Hematopoietic multipotent progenitor cell treated with erythropoietin and hydrocortisone succinate and interleukin-3 and kit ligand, for 15 days (in vitro differentiated cells): Measurements from ENCODE around the gene MTHFD2.
"Not testable (repeated sequence)": the region's sequence is repeated elsewhere in the genome, so short reads cannot be mapped to it uniquely, and the experiment has no call there.

Experiments used
- DNase-seq: peaks from one replicate; pipeline ENCODE4 v3.0.0-alpha.2; 2015; ENCODE audit warnings: low spot score

MTHFD2 gene

GRCh38 chr2:74198023-74198460, 373 bp upstream of the MTHFD2 start:
- no peak for DNase-seq

- no peak for DNase-seq
These were observed 873 bp downstream of the MTHFD2 start for GRCh38 chr2:74199275-74199701.

GRCh38 chr2:74199871-74200305, 1.5 kb downstream of the MTHFD2 start:
- no peak for DNase-seq

GRCh38 chr2:74201196-74201595, 2.8 kb downstream of the MTHFD2 start:
- no peak for DNase-seq

- DNase-seq: no peak
These were observed 3.2 kb downstream of the MTHFD2 start for GRCh38 chr2:74201596-74201995.

- DNase-seq: no peak
These were observed 6.0 kb downstream of the MTHFD2 start for GRCh38 chr2:74204436-74204835.

- DNase-seq: no peak
These were observed 6.7 kb downstream of the MTHFD2 start for GRCh38 chr2:74205113-74205512.

- DNase-seq: no peak
These were observed 7.2 kb downstream of the MTHFD2 start for GRCh38 chr2:74205596-74205995.

- DNase-seq: peak; percentile 50
These were observed 7.8 kb downstream of the MTHFD2 start for GRCh38 chr2:74206180-74206688.

GRCh38 chr2:74212702-74213410, 14.4 kb downstream of the MTHFD2 start:
- DNase-seq: no peak

- not testable (repeated sequence) for DNase-seq
These were observed 17.4 kb downstream of the MTHFD2 start for GRCh38 chr2:74215771-74216170.

GRCh38 chr2:74216642-74217041, 18.2 kb downstream of the MTHFD2 start:
- DNase-seq: no peak

- no peak for DNase-seq
These were observed 21.6 kb downstream of the MTHFD2 start for GRCh38 chr2:74219846-74220486.

- DNase-seq: no peak
These were observed 22.7 kb downstream of the MTHFD2 start for GRCh38 chr2:74221091-74221490.

- no peak for DNase-seq
These were observed 23.3 kb downstream of the MTHFD2 start for GRCh38 chr2:74221604-74222299.

GRCh38 chr2:74222300-74222650, 23.9 kb downstream of the MTHFD2 start:
- no peak for DNase-seq

- DNase-seq: no peak
These were observed 25.7 kb downstream of the MTHFD2 start for GRCh38 chr2:74223941-74224770.

- no peak for DNase-seq
These were observed 27.5 kb downstream of the MTHFD2 start for GRCh38 chr2:74225698-74226459.

- no peak for DNase-seq
These were observed 28.3 kb downstream of the MTHFD2 start for GRCh38 chr2:74226648-74227213.

GRCh38 chr2:74227646-74228045, 29.2 kb downstream of the MTHFD2 start:
- DNase-seq: no peak

GRCh38 chr2:74228772-74229171, 30.4 kb downstream of the MTHFD2 start:
- no peak for DNase-seq
